ENCODE data around the gene OPHN1. TPM values are rescaled to one million over a fixed set of nuclear protein-coding genes. Genes with fewer than 3 reads are reported as not detected.
A peak's percentile ranks its signal among the peaks of the same experiment; 100 is the strongest.

The OPHN1 gene, protein sequence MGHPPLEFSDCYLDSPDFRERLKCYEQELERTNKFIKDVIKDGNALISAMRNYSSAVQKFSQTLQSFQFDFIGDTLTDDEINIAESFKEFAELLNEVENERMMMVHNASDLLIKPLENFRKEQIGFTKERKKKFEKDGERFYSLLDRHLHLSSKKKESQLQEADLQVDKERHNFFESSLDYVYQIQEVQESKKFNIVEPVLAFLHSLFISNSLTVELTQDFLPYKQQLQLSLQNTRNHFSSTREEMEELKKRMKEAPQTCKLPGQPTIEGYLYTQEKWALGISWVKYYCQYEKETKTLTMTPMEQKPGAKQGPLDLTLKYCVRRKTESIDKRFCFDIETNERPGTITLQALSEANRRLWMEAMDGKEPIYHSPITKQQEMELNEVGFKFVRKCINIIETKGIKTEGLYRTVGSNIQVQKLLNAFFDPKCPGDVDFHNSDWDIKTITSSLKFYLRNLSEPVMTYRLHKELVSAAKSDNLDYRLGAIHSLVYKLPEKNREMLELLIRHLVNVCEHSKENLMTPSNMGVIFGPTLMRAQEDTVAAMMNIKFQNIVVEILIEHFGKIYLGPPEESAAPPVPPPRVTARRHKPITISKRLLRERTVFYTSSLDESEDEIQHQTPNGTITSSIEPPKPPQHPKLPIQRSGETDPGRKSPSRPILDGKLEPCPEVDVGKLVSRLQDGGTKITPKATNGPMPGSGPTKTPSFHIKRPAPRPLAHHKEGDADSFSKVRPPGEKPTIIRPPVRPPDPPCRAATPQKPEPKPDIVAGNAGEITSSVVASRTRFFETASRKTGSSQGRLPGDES
- polyA plus RNA-seq (2013, experiment 1 of 4) = 3.4 TPM
- 3.5 TPM for polyA plus RNA-seq (2013, experiment 2 of 4)
- polyA plus RNA-seq (2013, experiment 3 of 4) = 6.8 TPM
- polyA plus RNA-seq (2013, experiment 4 of 4) = 4.5 TPM

GRCh38 chrX:68433155-68433980 is at the start of gene OPHN1:
OPHN1 (minus strand) TSS chrX:68433495; CDS start chrX:68433020, 475 bp downstream.
- Histone ChIP-seq H3K36me3 (ENCODE audit: control insufficient read depth, insufficient read depth, low read length) (no peaks in the 10 kb centered on the region), H3K4me3 (ENCODE audit: insufficient read depth, low read depth, low read length) (peak within 1 kb of the TSS; percentile 62), H3K4me1 (ENCODE audit: control insufficient read depth, insufficient read depth, low read length) (no peaks in the 10 kb centered on the region), H3K9me3 (ENCODE audit: control insufficient read depth, low read length) (no peaks in the 10 kb centered on the region), H3K27me3 (ENCODE audit: control insufficient read depth, insufficient read depth, low read length, poor library complexity, severe bottlenecking) (no peaks in the 10 kb centered on the region), H3K27ac (ENCODE audit: insufficient read depth, low read depth, low read length, poor library complexity, severe bottlenecking) (peak within 1 kb of the TSS; percentile 60)
- WGBS, 2 experiments = 0% methylated on average over 57 of the region's 57 CpGs

DNA sequence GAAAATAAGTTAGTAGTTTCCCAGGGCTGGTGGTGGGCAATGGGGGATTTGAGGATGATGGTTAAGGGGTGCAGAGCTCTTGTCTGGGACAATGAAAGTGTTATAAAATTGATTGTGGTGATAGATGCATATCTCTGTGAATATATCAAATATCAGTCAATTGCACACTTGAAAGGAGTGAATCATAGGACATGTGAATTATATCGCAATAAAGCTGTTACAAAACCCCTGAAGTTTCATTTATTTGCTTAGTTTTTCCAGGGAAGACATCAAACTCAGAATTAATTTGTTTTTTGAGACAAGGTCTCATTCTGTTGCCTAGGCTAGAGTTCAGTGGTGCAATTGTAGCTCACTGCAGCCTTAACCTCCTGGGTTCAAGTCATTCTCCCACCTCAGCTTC is 47.7 kb upstream of the OPHN1 start:
- H3K9me3 ChIP-seq (ENCODE audit: control insufficient read depth, low read length) = no peaks in the 10 kb centered on the region
- 93 to 100% methylated on average over 1 of the region's 1 CpG for WGBS, 2 experiments
- no peak overlapping the region for H3K27ac ChIP-seq (ENCODE audit: insufficient read depth, low read depth, low read length, poor library complexity, severe bottlenecking)
- H3K4me3 ChIP-seq (ENCODE audit: insufficient read depth, low read depth, low read length) = no peak overlapping the region
- H3K36me3 ChIP-seq (ENCODE audit: control insufficient read depth, insufficient read depth, low read length) = no peaks in the 10 kb centered on the region
- no peaks in the 10 kb centered on the region for H3K4me1 ChIP-seq (ENCODE audit: control insufficient read depth, insufficient read depth, low read length)
- H3K27me3 ChIP-seq (ENCODE audit: control insufficient read depth, insufficient read depth, low read length, poor library complexity, severe bottlenecking) = no peaks in the 10 kb centered on the region

DNA sequence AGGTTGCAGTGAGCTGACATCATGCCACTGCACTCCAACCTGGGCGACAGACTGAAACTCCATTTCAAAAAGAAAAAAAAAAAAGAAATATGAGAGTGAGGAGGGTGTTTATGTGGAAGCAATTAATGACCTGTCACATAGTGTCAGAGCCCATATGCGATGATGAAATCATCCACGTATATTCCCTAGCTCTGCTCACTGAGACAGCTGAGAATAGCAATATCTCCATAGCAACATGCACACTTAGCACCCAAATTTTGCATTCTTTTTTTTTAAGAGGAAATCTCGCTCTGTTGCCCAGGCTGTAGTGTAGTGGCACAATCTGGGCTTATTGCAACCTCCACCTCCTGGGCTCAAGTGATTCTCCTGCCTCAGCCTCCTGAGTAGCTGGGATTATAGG is 31.5 kb upstream of the OPHN1 start:
- 89 to 91% methylated on average over 4 of the region's 4 CpGs for WGBS, 2 experiments
- H3K27me3 ChIP-seq (ENCODE audit: control insufficient read depth, insufficient read depth, low read length, poor library complexity, severe bottlenecking) = no peaks in the 10 kb centered on the region

DNA sequence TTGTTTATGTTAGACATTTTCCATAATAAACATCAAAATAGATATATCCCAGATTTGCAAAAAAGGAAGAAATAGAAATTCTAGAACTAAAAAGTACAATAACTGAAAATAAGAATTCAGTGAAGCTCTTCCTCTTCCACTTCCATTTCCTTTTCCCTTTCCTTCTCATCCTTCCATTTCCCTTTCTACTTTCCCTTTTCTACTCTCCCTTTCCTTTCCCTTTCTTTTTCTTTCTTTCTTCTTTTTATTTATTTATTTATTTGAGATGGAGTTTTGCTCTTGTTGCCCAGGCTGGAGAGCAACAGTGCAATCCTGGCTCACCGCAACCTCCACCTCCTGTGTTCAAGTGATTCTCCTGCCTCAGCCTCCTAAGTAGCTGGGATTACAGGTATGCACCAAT is 30.6 kb upstream of the OPHN1 start:
- Histone ChIP-seq H3K27me3 (ENCODE audit: control insufficient read depth, insufficient read depth, low read length, poor library complexity, severe bottlenecking) (no peaks in the 10 kb centered on the region), H3K27ac (ENCODE audit: insufficient read depth, low read depth, low read length, poor library complexity, severe bottlenecking) (no peak overlapping the region), H3K9me3 (ENCODE audit: control insufficient read depth, low read length) (no peaks in the 10 kb centered on the region), H3K36me3 (ENCODE audit: control insufficient read depth, insufficient read depth, low read length) (no peaks in the 10 kb centered on the region), H3K4me3 (ENCODE audit: insufficient read depth, low read depth, low read length) (no peak overlapping the region), H3K4me1 (ENCODE audit: control insufficient read depth, insufficient read depth, low read length) (no peaks in the 10 kb centered on the region)
- 100% methylated on average over 1 of the region's 1 CpG; no CpG with 5 or more reads in 1 of the 2 experiments for whole genome bisulfite sequencing, 2 experiments

More for the DNA sequence above, 31.5 kb upstream of the OPHN1 start:
- Histone ChIP-seq H3K27ac (ENCODE audit: insufficient read depth, low read depth, low read length, poor library complexity, severe bottlenecking) (no peak overlapping the region), H3K9me3 (ENCODE audit: control insufficient read depth, low read length) (no peaks in the 10 kb centered on the region), H3K4me3 (ENCODE audit: insufficient read depth, low read depth, low read length) (no peak overlapping the region), H3K4me1 (ENCODE audit: control insufficient read depth, insufficient read depth, low read length) (no peaks in the 10 kb centered on the region), H3K36me3 (ENCODE audit: control insufficient read depth, insufficient read depth, low read length) (no peaks in the 10 kb centered on the region)

GRCh38 chrX:68462653-68463052 is 29.4 kb upstream of the OPHN1 start:
- no peaks in the 10 kb centered on the region for H3K36me3 ChIP-seq (ENCODE audit: control insufficient read depth, insufficient read depth, low read length)
- no peak overlapping the region for H3K4me3 ChIP-seq (ENCODE audit: insufficient read depth, low read depth, low read length)
- no peak overlapping the region for H3K27ac ChIP-seq (ENCODE audit: insufficient read depth, low read depth, low read length, poor library complexity, severe bottlenecking)
- no peaks in the 10 kb centered on the region for H3K27me3 ChIP-seq (ENCODE audit: control insufficient read depth, insufficient read depth, low read length, poor library complexity, severe bottlenecking)
- WGBS, 2 experiments = 47 to 70% methylated on average over 3 to 8 of the region's 8 CpGs
- H3K4me1 ChIP-seq (ENCODE audit: control insufficient read depth, insufficient read depth, low read length) = no peaks in the 10 kb centered on the region
- no peaks in the 10 kb centered on the region for H3K9me3 ChIP-seq (ENCODE audit: control insufficient read depth, low read length)

- no peaks in the 10 kb centered on the region for H3K36me3 ChIP-seq (ENCODE audit: control insufficient read depth, insufficient read depth, low read length)
- no peaks in the 10 kb centered on the region for H3K4me1 ChIP-seq (ENCODE audit: control insufficient read depth, insufficient read depth, low read length)
- WGBS, 2 experiments = 91 to 96% methylated on average over 8 of the region's 8 CpGs
- H3K27me3 ChIP-seq (ENCODE audit: control insufficient read depth, insufficient read depth, low read length, poor library complexity, severe bottlenecking) = no peaks in the 10 kb centered on the region
- H3K4me3 ChIP-seq (ENCODE audit: insufficient read depth, low read depth, low read length) = no peak overlapping the region
- H3K9me3 ChIP-seq (ENCODE audit: control insufficient read depth, low read length) = no peaks in the 10 kb centered on the region
- no peak overlapping the region for H3K27ac ChIP-seq (ENCODE audit: insufficient read depth, low read depth, low read length, poor library complexity, severe bottlenecking)
Measured at GRCh38 chrX:68462197-68462596, 28.9 kb upstream of the OPHN1 start.

DNA sequence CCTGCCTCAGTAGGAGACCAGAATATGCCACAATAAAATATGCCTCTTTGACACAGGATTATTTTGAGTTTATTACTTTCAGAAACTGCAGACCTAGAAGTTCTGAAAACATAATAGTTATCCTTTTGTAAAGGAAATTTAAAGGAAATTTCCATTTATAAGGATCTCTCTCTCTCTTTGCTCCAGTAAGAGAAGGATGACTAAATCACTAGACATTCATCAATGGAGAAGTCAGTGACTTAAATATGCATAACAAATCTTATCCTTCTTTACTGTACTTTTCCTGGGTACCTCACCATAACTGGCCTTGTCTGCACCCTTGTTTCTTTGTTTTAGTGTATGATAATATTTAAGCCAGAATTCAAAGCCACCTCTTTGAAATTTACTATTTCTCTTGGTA is 28.3 kb upstream of the OPHN1 start:
- no peaks in the 10 kb centered on the region for H3K4me1 ChIP-seq (ENCODE audit: control insufficient read depth, insufficient read depth, low read length)
- H3K27me3 ChIP-seq (ENCODE audit: control insufficient read depth, insufficient read depth, low read length, poor library complexity, severe bottlenecking) = no peaks in the 10 kb centered on the region
- no peaks in the 10 kb centered on the region for H3K9me3 ChIP-seq (ENCODE audit: control insufficient read depth, low read length)
- H3K36me3 ChIP-seq (ENCODE audit: control insufficient read depth, insufficient read depth, low read length) = no peaks in the 10 kb centered on the region
- H3K4me3 ChIP-seq (ENCODE audit: insufficient read depth, low read depth, low read length) = no peak overlapping the region
- H3K27ac ChIP-seq (ENCODE audit: insufficient read depth, low read depth, low read length, poor library complexity, severe bottlenecking) = no peak overlapping the region

GRCh38 chrX:68461093-68461492 is 27.8 kb upstream of the OPHN1 start:
- no peaks in the 10 kb centered on the region for H3K27me3 ChIP-seq (ENCODE audit: control insufficient read depth, insufficient read depth, low read length, poor library complexity, severe bottlenecking)
- no peaks in the 10 kb centered on the region for H3K36me3 ChIP-seq (ENCODE audit: control insufficient read depth, insufficient read depth, low read length)
- no peaks in the 10 kb centered on the region for H3K4me1 ChIP-seq (ENCODE audit: control insufficient read depth, insufficient read depth, low read length)
- H3K9me3 ChIP-seq (ENCODE audit: control insufficient read depth, low read length) = no peaks in the 10 kb centered on the region
- H3K27ac ChIP-seq (ENCODE audit: insufficient read depth, low read depth, low read length, poor library complexity, severe bottlenecking) = no peak overlapping the region
- WGBS, 2 experiments = 78 to 84% methylated on average over 6 of the region's 6 CpGs
- no peak overlapping the region for H3K4me3 ChIP-seq (ENCODE audit: insufficient read depth, low read depth, low read length)

- 96 to 97% methylated on average over 2 of the region's 4 CpGs for WGBS, 2 experiments
- no peaks in the 10 kb centered on the region for H3K4me1 ChIP-seq (ENCODE audit: control insufficient read depth, insufficient read depth, low read length)
- no peaks in the 10 kb centered on the region for H3K36me3 ChIP-seq (ENCODE audit: control insufficient read depth, insufficient read depth, low read length)
- H3K4me3 ChIP-seq (ENCODE audit: insufficient read depth, low read depth, low read length) = no peak overlapping the region
- no peaks in the 10 kb centered on the region for H3K9me3 ChIP-seq (ENCODE audit: control insufficient read depth, low read length)
- no peak overlapping the region for H3K27ac ChIP-seq (ENCODE audit: insufficient read depth, low read depth, low read length, poor library complexity, severe bottlenecking)
- no peaks in the 10 kb centered on the region for H3K27me3 ChIP-seq (ENCODE audit: control insufficient read depth, insufficient read depth, low read length, poor library complexity, severe bottlenecking)
Measured at GRCh38 chrX:68455151-68455510, 21.8 kb upstream of the OPHN1 start.
